ENCODE results near the gene GARNL3.

GRCh38 chr9:127366594-127366993 lies 102.0 kb downstream of the GARNL3 start:
- TF ChIP-seq POLR2A (IDR thresholded peaks at IDR 0.05) (no peak), CTCF (IDR thresholded peaks at IDR 0.05) (no peak), EP300 (IDR thresholded peaks at IDR 0.05) (no peak)
